Osteocyte (in vitro differentiated cells): ENCODE measurements around the gene ABO. TPM values are rescaled to one million over a fixed set of nuclear protein-coding genes. Genes with fewer than 3 reads are reported as not detected.
A peak's percentile ranks its signal among the peaks of the same experiment; 100 is the strongest.
"Not testable (repeated sequence)": the region's sequence is repeated elsewhere in the genome, so short reads cannot be mapped to it uniquely, and the experiment has no call there.

Experiments
- DNase-seq: peaks from one replicate; pipeline ENCODE4 v3.0.0; 2021; ENCODE audit warnings: mixed read lengths; ENCODE audit not compliant: unreplicated experiment; ENCODE audit errors: extremely low spot score
- H3K27ac Mint-ChIP-seq: one replicate; pipeline ENCODE4 v1.8.0; 2021; ENCODE audit warnings: mild to moderate bottlenecking, mixed read lengths; ENCODE audit not compliant: unreplicated experiment
- H3K27me3 Mint-ChIP-seq: one replicate; pipeline ENCODE4 v1.8.0; 2021; ENCODE audit warnings: mixed read lengths; ENCODE audit not compliant: unreplicated experiment
- H3K36me3 Mint-ChIP-seq: one replicate; pipeline ENCODE4 v1.8.0; 2021; ENCODE audit warnings: mixed read lengths; ENCODE audit not compliant: unreplicated experiment
- H3K4me1 Mint-ChIP-seq: one replicate; pipeline ENCODE4 v1.8.0; 2021; ENCODE audit warnings: mixed read lengths; ENCODE audit not compliant: unreplicated experiment
- H3K4me3 Mint-ChIP-seq: one replicate; pipeline ENCODE4 v1.8.0; 2021; ENCODE audit warnings: mild to moderate bottlenecking, moderate library complexity, mixed read lengths; ENCODE audit not compliant: unreplicated experiment
- H3K9me3 Mint-ChIP-seq: one replicate; pipeline ENCODE4 v1.8.0; 2021; ENCODE audit warnings: mixed read lengths; ENCODE audit not compliant: unreplicated experiment
- CTCF ChIP-seq: fragments of 200-600 bp; sonication (generic); IDR thresholded peaks from 2 replicates; pipeline ENCODE4 v1.5.0; 2021; ENCODE audit warnings: antibody characterized with exemption, mild to moderate bottlenecking, moderate library complexity
- total RNA-seq: library from RNA; stranded (reverse); gene quantifications from 2 replicates; pipeline ENCODE4 v1.2.1, GENCODE V29; 2021

ABO gene
- total RNA-seq, 1 donor from 2014 or later = not detected

GRCh38 chr9:133242241-133242640, 32.8 kb downstream of the ABO start:
- DNase-seq = no peak
- Mint-ChIP-seq H3K27ac (no peak overlapping the region), H3K36me3 (no peaks in the 10 kb centered on the region), H3K9me3 (no peaks in the 10 kb centered on the region), H3K27me3 (peaks cover 36% of the 10 kb centered on the region), H3K4me3 (no peak overlapping the region), H3K4me1 (peaks cover 15% of the 10 kb centered on the region)
- no peak for TF ChIP-seq CTCF

- no peaks in the 10 kb centered on the region for H3K9me3 Mint-ChIP-seq
- no peak for TF ChIP-seq CTCF
- peaks cover 17% of the 10 kb centered on the region for H3K4me1 Mint-ChIP-seq
- H3K27me3 Mint-ChIP-seq = peaks cover 22% of the 10 kb centered on the region
- no peak for DNase-seq
- H3K27ac Mint-ChIP-seq = no peak overlapping the region
- no peak overlapping the region for H3K4me3 Mint-ChIP-seq
- H3K36me3 Mint-ChIP-seq = no peaks in the 10 kb centered on the region
These were observed 35.4 kb downstream of the ABO start for GRCh38 chr9:133239533-133240090.

- peak; percentile 56 for TF ChIP-seq CTCF
- Mint-ChIP-seq H3K9me3 (no peaks in the 10 kb centered on the region), H3K27me3 (peaks cover 16% of the 10 kb centered on the region), H3K4me3 (no peak overlapping the region), H3K4me1 (peaks cover 17% of the 10 kb centered on the region), H3K27ac (no peak overlapping the region), H3K36me3 (no peaks in the 10 kb centered on the region)
- DNase-seq = no peak
These were observed 36.0 kb downstream of the ABO start for GRCh38 chr9:133238851-133239532.

GRCh38 chr9:133238272-133238850, 36.6 kb downstream of the ABO start:
- no peak for TF ChIP-seq CTCF
- peaks cover 9% of the 10 kb centered on the region for H3K27me3 Mint-ChIP-seq
- peaks cover 17% of the 10 kb centered on the region for H3K4me1 Mint-ChIP-seq
- DNase-seq = no peak
- no peak overlapping the region for H3K4me3 Mint-ChIP-seq
- no peak overlapping the region for H3K27ac Mint-ChIP-seq
- H3K9me3 Mint-ChIP-seq = no peaks in the 10 kb centered on the region
- H3K36me3 Mint-ChIP-seq = no peaks in the 10 kb centered on the region

- DNase-seq = no peak
- no peaks in the 10 kb centered on the region for H3K36me3 Mint-ChIP-seq
- H3K9me3 Mint-ChIP-seq = no peaks in the 10 kb centered on the region
- no peak for TF ChIP-seq CTCF
- peaks cover 17% of the 10 kb centered on the region for H3K4me1 Mint-ChIP-seq
- peaks cover 7% of the 10 kb centered on the region for H3K27me3 Mint-ChIP-seq
- no peak overlapping the region for H3K27ac Mint-ChIP-seq
- H3K4me3 Mint-ChIP-seq = no peak overlapping the region
These were observed 37.8 kb downstream of the ABO start for GRCh38 chr9:133237035-133237731.

GRCh38 chr9:133236291-133237034, 38.5 kb downstream of the ABO start:
- H3K36me3 Mint-ChIP-seq, H3K9me3 Mint-ChIP-seq: not testable (repeated sequence)

More at GRCh38 chr9:133236291-133237034, 38.5 kb downstream of the ABO start:
- DNase-seq = peak; percentile 83
- not testable (repeated sequence) for H3K27ac Mint-ChIP-seq, H3K27me3 Mint-ChIP-seq, H3K4me3 Mint-ChIP-seq
- peaks cover 17% of the 10 kb centered on the region for H3K4me1 Mint-ChIP-seq
